Hepatocyte (in vitro differentiated cells): ENCODE results near the gene AP5S1. TPM values are rescaled to one million over a fixed set of nuclear protein-coding genes. Genes with fewer than 3 reads are reported as not detected.

Source experiments
- DNase-seq: peaks from one replicate; pipeline ENCODE4 v3.0.0-alpha.2; 2016; ENCODE audit warnings: low spot score
- H2AFZ ChIP-seq: fragments of 200-600 bp; sonication (generic); 2 replicates; pipeline ENCODE4 v1.6.0; 2016; ENCODE audit warnings: antibody characterized with exemption, mild to moderate bottlenecking
- H3K27ac ChIP-seq: fragments of 200-600 bp; sonication (generic); 2 replicates; pipeline ENCODE4 v1.5.1; 2016; ENCODE audit warnings: mild to moderate bottlenecking
- H3K27me3 ChIP-seq: fragments of 200-600 bp; sonication (generic); 2 replicates; pipeline ENCODE4 v1.6.1; 2016
- H3K36me3 ChIP-seq: fragments of 200-600 bp; sonication (generic); replicated peaks from 2 replicates; pipeline ENCODE4 v1.5.1; 2016; ENCODE audit warnings: low read depth; ENCODE audit not compliant: insufficient read depth
- H3K4me1 ChIP-seq: fragments of 200-600 bp; sonication (generic); 2 replicates; pipeline ENCODE4 v1.5.1; 2016; ENCODE audit warnings: mild to moderate bottlenecking, moderate library complexity; ENCODE audit not compliant: insufficient read depth
- H3K4me2 ChIP-seq: fragments of 200-600 bp; sonication (generic); 2 replicates; pipeline ENCODE4 v1.6.0; 2016
- H3K4me3 ChIP-seq: fragments of 200-600 bp; sonication (generic); 2 replicates; pipeline ENCODE4 v1.5.1; 2016; ENCODE audit warnings: mild to moderate bottlenecking
- H3K79me2 ChIP-seq: fragments of 200-600 bp; sonication (generic); 2 replicates; pipeline ENCODE4 v1.6.0; 2017; ENCODE audit warnings: mild to moderate bottlenecking
- H3K9me2 ChIP-seq: fragments of 200-600 bp; sonication (generic); replicated peaks from 2 replicates; pipeline ENCODE4 v1.6.0; 2017; ENCODE audit warnings: mild to moderate bottlenecking; ENCODE audit not compliant: insufficient read depth
- H3K9me3 ChIP-seq: fragments of 200-600 bp; sonication (generic); 2 replicates; pipeline ENCODE4 v1.5.1; 2016; ENCODE audit warnings: low read depth, mild to moderate bottlenecking
- H4K20me1 ChIP-seq: fragments of 200-600 bp; sonication (generic); 2 replicates; pipeline ENCODE4 v1.6.0; 2016; ENCODE audit warnings: mild to moderate bottlenecking; ENCODE audit not compliant: insufficient read depth, poor library complexity, severe bottlenecking
- EZH2 ChIP-seq: fragments of 200-600 bp; sonication (generic); IDR thresholded peaks from 2 replicates; pipeline ENCODE4 v1.6.1; 2016; ENCODE audit warnings: antibody characterized with exemption, mild to moderate bottlenecking, borderline replicate concordance
- EZH2phosphoT487 ChIP-seq: fragments of 200-600 bp; sonication (generic); IDR thresholded peaks from one replicate; pipeline ENCODE4 v1.6.1; 2018; ENCODE audit warnings: antibody characterized with exemption, mild to moderate bottlenecking, low read depth, moderate library complexity; ENCODE audit not compliant: unreplicated experiment, severe bottlenecking
- WGBS: methylation state at CpG from one replicate; pipeline ENCODE4 v1.1.6; 2016; ENCODE audit warnings: low lambda C conversion rate; ENCODE audit errors: missing lambda C conversion rate; 5-methylcytosine and 5-hydroxymethylcytosine counted together
- polyA plus RNA-seq: library from polyadenylated mRNA; unstranded; fragments of >200 nt; fragmentation: Nextera tagmentation; extraction: Ambion mirVana; gene quantifications from 2 replicates; pipeline ENCODE4 v1.2.1, GENCODE V29; 2016
- total RNA-seq: library from RNA; depleted of rRNA; stranded (reverse); fragments of >200 nt; gene quantifications from 2 replicates; pipeline ENCODE4 v1.2.3, GENCODE V29; 2014
- TF ChIP-seq, protein P1 (sequence below): fragments of 200-600 bp; sonication (generic); IDR thresholded peaks from 2 replicates; pipeline ENCODE4 v1.5.1; 2016; ENCODE audit warnings: antibody characterized with exemption, mild to moderate bottlenecking; ENCODE audit not compliant: poor library complexity

AP5S1 gene
- total and polyA plus RNA-seq, 2 experiments from 2014 or later = 13.8 to 21.8 TPM

DNA sequence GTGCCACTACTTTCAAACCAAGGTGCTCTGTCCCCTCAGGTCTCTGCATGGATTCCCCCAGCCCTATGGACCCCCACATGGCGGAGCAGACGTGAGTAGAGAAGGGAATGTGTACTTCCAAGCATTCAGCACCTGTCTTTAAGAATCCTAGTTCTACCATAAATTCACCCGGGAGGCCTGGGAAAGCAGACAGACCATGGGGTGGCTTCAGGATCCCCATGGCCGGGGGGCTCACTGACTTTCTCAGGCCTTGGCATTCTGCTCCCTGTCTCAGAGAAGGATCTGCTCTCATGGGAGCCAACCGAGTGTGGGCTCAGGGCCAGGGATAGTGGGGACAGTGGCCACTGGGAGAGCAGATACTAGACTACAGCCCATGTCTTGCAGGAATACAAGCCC is 22.0 kb upstream of the AP5S1 start:
- no peaks in the 10 kb centered on the region for H3K27me3 ChIP-seq
- no peaks in the 10 kb centered on the region for H3K36me3 ChIP-seq
- peak overlapping the region; percentile 79 for H3K27ac ChIP-seq
- H4K20me1 ChIP-seq = no peaks in the 10 kb centered on the region
- H3K4me2 ChIP-seq = peak overlapping the region; percentile 90
- H3K79me2 ChIP-seq = peaks cover 22% of the 10 kb centered on the region
- no peaks in the 10 kb centered on the region for H3K9me3 ChIP-seq
- no peak for DNase-seq
- no peak for TF ChIP-seq EZH2
- no peak for TF ChIP-seq EZH2phosphoT487
- TF ChIP-seq, protein P1, sequence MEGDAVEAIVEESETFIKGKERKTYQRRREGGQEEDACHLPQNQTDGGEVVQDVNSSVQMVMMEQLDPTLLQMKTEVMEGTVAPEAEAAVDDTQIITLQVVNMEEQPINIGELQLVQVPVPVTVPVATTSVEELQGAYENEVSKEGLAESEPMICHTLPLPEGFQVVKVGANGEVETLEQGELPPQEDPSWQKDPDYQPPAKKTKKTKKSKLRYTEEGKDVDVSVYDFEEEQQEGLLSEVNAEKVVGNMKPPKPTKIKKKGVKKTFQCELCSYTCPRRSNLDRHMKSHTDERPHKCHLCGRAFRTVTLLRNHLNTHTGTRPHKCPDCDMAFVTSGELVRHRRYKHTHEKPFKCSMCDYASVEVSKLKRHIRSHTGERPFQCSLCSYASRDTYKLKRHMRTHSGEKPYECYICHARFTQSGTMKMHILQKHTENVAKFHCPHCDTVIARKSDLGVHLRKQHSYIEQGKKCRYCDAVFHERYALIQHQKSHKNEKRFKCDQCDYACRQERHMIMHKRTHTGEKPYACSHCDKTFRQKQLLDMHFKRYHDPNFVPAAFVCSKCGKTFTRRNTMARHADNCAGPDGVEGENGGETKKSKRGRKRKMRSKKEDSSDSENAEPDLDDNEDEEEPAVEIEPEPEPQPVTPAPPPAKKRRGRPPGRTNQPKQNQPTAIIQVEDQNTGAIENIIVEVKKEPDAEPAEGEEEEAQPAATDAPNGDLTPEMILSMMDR = no peak
- peaks cover 33% of the 10 kb centered on the region for H3K4me1 ChIP-seq
- no peak overlapping the region for H2AFZ ChIP-seq
- WGBS = 91% methylated on average over 5 of the region's 5 CpGs
- H3K9me2 ChIP-seq = no peaks in the 10 kb centered on the region
- H3K4me3 ChIP-seq = no peak overlapping the region

DNA sequence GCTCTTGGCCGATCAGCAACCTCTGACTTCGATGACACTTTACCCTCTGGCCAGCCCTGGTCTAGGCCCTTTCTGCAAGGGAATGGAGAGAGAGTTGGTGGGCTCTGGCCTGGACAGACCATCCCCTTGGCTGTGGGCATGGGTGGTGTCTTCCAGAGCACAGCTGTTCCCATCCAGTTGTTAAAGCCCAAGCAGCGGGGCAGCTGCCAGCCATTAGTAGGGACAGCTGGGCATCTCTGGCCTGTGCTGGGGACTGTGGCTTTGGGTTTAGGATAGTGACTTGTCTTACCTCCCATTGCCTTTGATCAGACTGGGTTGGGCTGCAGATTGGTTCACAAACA is 21.5 kb upstream of the AP5S1 start:
- Histone ChIP-seq H3K27me3 (no peaks in the 10 kb centered on the region), H2AFZ (no peak overlapping the region), H3K79me2 (peaks cover 22% of the 10 kb centered on the region), H3K9me2 (no peaks in the 10 kb centered on the region), H3K4me1 (peaks cover 33% of the 10 kb centered on the region), H4K20me1 (no peaks in the 10 kb centered on the region), H3K36me3 (no peaks in the 10 kb centered on the region), H3K4me2 (peak overlapping the region; percentile 46), H3K27ac (peak overlapping the region; percentile 79), H3K4me3 (no peak overlapping the region), H3K9me3 (no peaks in the 10 kb centered on the region)
- no peak for DNase-seq
- no peak for TF ChIP-seq EZH2phosphoT487
- TF ChIP-seq, protein P1 = no peak
- TF ChIP-seq EZH2 = no peak
- 95% methylated on average over 3 of the region's 3 CpGs for WGBS

DNA sequence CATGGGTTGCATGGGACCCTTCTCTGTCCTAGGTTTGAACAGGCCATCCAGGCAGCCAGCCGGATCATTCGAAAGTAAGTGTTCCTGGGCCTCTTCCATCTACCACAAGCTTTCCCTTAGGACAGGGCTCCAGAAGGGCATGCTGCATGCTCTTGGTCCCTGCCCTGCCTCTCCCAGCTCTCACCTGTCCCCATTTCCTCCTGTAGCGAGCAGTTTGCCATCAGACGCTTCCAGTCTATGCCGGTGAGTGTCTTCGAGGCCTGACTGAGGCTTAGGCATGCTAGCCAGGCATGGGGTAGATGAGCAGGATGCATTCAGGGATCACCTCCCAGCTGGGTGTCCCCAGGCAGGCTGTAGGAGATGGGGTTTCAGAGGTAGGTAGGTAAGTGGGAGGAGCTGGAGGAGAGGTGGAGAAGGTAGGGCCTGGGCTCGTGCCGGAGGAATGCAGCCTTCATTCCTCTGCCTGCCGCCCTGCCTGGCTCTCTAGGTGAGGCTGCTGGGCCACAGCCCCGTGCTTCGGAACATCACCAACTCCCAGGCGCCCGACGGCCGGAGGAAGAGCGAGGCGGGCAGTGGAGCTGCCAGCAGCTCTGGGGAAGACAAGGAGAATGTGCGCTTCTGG is 20.0 kb upstream of the AP5S1 start:
- Histone ChIP-seq H3K4me1 (peaks cover 33% of the 10 kb centered on the region), H3K9me2 (no peaks in the 10 kb centered on the region), H4K20me1 (no peaks in the 10 kb centered on the region), H3K79me2 (peaks cover 22% of the 10 kb centered on the region), H2AFZ (no peak overlapping the region), H3K9me3 (no peaks in the 10 kb centered on the region), H3K27ac (peak overlapping the region; percentile 19), H3K4me2 (no peak overlapping the region), H3K36me3 (no peaks in the 10 kb centered on the region), H3K27me3 (no peaks in the 10 kb centered on the region), H3K4me3 (no peak overlapping the region)
- WGBS = 89% methylated on average over 18 of the region's 18 CpGs
- TF ChIP-seq EZH2phosphoT487 (no peak), EZH2 (no peak)
- TF ChIP-seq, protein P1 = no peak
- no peak for DNase-seq

DNA sequence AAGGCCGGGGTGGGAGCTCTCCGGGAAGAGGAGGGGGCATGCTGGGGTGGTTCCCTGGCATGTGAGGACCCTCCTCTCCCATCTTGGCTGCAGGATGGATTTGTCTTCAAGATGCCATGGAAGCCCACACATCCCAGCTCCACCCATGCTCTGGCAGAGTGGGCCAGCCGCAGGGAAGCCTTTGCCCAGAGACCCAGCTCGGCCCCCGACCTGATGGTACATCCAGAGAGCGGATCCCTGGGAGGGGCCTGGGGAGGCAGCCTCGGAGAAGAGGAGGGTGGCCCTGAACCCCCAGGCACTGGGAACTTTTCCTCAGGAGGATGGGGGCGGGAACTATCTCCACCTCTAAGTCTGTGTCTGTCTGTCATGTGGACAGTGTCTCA is 19.5 kb upstream of the AP5S1 start:
- no peak overlapping the region for H3K27ac ChIP-seq
- no peaks in the 10 kb centered on the region for H3K27me3 ChIP-seq
- DNase-seq = no peak
- 97% methylated on average over 7 of the region's 8 CpGs for WGBS
- no peaks in the 10 kb centered on the region for H3K9me2 ChIP-seq
- H3K79me2 ChIP-seq = peaks cover 22% of the 10 kb centered on the region
- H2AFZ ChIP-seq = no peak overlapping the region
- TF ChIP-seq EZH2 (no peak), EZH2phosphoT487 (no peak)
- TF ChIP-seq, protein P1 = no peak
- no peaks in the 10 kb centered on the region for H3K36me3 ChIP-seq
- H3K4me2 ChIP-seq = no peak overlapping the region
- H3K4me1 ChIP-seq = peaks cover 37% of the 10 kb centered on the region
- H3K9me3 ChIP-seq = no peaks in the 10 kb centered on the region
- no peaks in the 10 kb centered on the region for H4K20me1 ChIP-seq
- no peak overlapping the region for H3K4me3 ChIP-seq
